K562 (cell line): Measurements from ENCODE around the gene UMODL1.

ENCODE experiments used
- CEBPG ChIP-seq, 3 experiments: fragments of 200-800 bp in 1 of 3; sonication (Bioruptor generic) in 1 of 3; sonication (generic) in 1 of 3; formaldehyde crosslinking in 1 of 3; IDR thresholded peaks in 2 of 3; conservative IDR thresholded peaks in 1 of 3; 2 replicates each; pipeline versions ENCODE4 v1.6.1 to v1.8.0; 2016 to 2022; ENCODE audit warnings: missing compliant biosample characterization in 2 of 3, missing genetic modification characterization in 2 of 3, mild to moderate bottlenecking in 1 of 3, missing genetic modification reagents in 1 of 3
- CTCF ChIP-seq, 3 experiments: IDR thresholded peaks in 2 of 3; conservative IDR thresholded peaks in 1 of 3; 2 replicates each; pipeline ENCODE4 v1.5.1; 2011 to 2012; ENCODE audit warnings: low read length in 3 of 3, mild to moderate bottlenecking in 3 of 3, control low read depth in 2 of 3, improper control_type of control experiment in 1 of 3, inconsistent platforms in 1 of 3, low read depth in 1 of 3, mixed read lengths in 1 of 3, moderate library complexity in 1 of 3; ENCODE audit not compliant: insufficient read depth in 2 of 3
- EZH2 ChIP-seq: IDR thresholded peaks from 2 replicates; pipeline ENCODE4 v1.6.1; 2012; ENCODE audit warnings: low read depth, mild to moderate bottlenecking, inconsistent platforms, low read length, borderline replicate concordance
- FOXP4 ChIP-seq: sonication (generic); formaldehyde crosslinking; IDR thresholded peaks from 2 replicates; pipeline ENCODE4 v1.8.0; 2022; ENCODE audit warnings: mild to moderate bottlenecking, missing genetic modification reagents, borderline replicate concordance
- MCM3 ChIP-seq: fragments of 450-650 bp; IDR thresholded peaks from 2 replicates; pipeline ENCODE4 v1.6.1; 2016
- SNRNP70 ChIP-seq: fragments of 200-400 bp; formaldehyde crosslinking; optimal IDR thresholded peaks from 2 replicates; pipeline ENCODE3; 2017; ENCODE audit warnings: low read depth, low read length
- TOE1 ChIP-seq, 2 experiments: fragments of 450-650 bp in 1 of 2; sonication (generic) in 1 of 2; formaldehyde crosslinking in 1 of 2; IDR thresholded peaks; 2 replicates each; pipeline versions ENCODE4 v1.7.1 to v1.8.0; 2016 to 2022; ENCODE audit warnings: borderline replicate concordance in 2 of 2, mild to moderate bottlenecking in 2 of 2, antibody characterized with exemption in 1 of 2, inconsistent platforms in 1 of 2, low read depth in 1 of 2, missing genetic modification reagents in 1 of 2, moderate library complexity in 1 of 2
- ZBTB40 ChIP-seq, 2 experiments: fragments of 450-650 bp in 1 of 2; sonication (generic) in 1 of 2; formaldehyde crosslinking in 1 of 2; IDR thresholded peaks; 2 replicates each; pipeline versions ENCODE4 v1.7.1 to v1.9.0; 2016 to 2022; ENCODE audit warnings: inconsistent platforms in 1 of 2, mild to moderate bottlenecking in 1 of 2, missing genetic modification reagents in 1 of 2
- ZNF140 ChIP-seq: fragments of 250-450 bp; sonication (Bioruptor Pico); IDR thresholded peaks from 2 replicates; pipeline ENCODE4 v1.8.0; 2021; ENCODE audit warnings: moderate library complexity, mild to moderate bottlenecking, inconsistent platforms
- ZNF384 ChIP-seq: IDR thresholded peaks from 2 replicates; pipeline ENCODE4 v1.6.1; 2012; ENCODE audit warnings: low read depth, low read length, improper control_type of control experiment

- TF ChIP-seq ZBTB40 (IDR thresholded peaks at IDR 0.05) (no peak), ZBTB40 (CRISPR knock-in tag; IDR thresholded peaks at IDR 0.05) (no peak), SNRNP70 (no peak), TOE1 (IDR thresholded peaks at IDR 0.05; ENCODE audit: borderline replicate concordance) (no peak), TOE1 (CRISPR knock-in tag; IDR thresholded peaks at IDR 0.05; ENCODE audit: borderline replicate concordance, low read depth) (no peak), CTCF (IDR thresholded peaks at IDR 0.05 in 2 of 3, conservative IDR thresholded peaks at IDR 0.05 in 1 of 3; ENCODE audit: insufficient read depth in 2 of 3, low read depth in 1 of 3, low read length in 3 of 3) (no peak), FOXP4 (no peak), MCM3 (no peak), EZH2 (no peak), CEBPG (CRISPR knock-in tag; IDR thresholded peaks at IDR 0.05) (no peak), CEBPG (tag; conservative IDR thresholded peaks at IDR 0.05 in 1 of 2, IDR thresholded peaks at IDR 0.05 in 1 of 2) (no peak), ZNF384 (no peak), ZNF140 (CRISPR knock-in tag) (no peak)
These were observed 111.7 kb downstream of the UMODL1 start for GRCh38 chr21:42182713-42183371.
